GM21825 (cell line): Measurements from ENCODE around the gene SGSM2.

Experiments
- ATAC-seq: cut with Tn5 transposase; IDR thresholded peaks from one replicate; pipeline ENCODE4 v1.9.1; 2021; ENCODE audit warnings: mild to moderate bottlenecking, moderate library complexity; ENCODE audit not compliant: unreplicated experiment

SGSM2 gene

DNA sequence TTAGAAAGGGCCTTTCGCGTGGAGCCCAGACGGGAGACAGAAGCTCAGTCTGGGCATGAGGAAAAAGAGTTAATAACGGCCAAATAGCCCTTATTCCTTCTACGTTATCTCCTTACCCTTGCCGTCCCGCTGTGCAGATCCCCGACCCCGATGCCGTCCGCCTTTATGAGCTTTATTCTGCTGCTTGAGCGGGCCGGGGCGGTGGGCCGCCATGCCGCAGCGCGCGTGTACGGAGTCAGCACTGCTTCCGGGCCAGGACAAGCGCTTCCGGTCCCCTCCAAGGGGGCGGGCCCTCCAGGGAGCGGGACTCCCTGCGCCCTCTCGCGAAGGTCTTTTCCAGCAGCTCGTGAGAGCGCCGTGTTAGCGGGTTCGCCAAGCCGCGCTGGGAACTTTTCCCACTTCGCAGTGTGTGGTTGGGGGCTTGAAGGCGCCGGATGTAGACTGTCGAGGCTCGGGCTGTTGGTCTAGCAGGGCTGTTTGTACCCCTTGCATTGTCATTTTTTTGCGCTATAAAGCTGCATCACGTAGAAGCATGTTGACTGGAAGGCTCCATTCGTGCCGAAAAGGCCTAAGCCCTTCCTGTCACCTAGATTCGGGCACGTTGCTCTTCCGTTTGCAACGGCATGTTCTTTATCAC is 968 bp upstream of the SGSM2 start, which contains the start of gene TSR1:
TSS of gene TSR1 (minus strand) at position 243 of the 637 bp plus-strand sequence. CDS start at position 213, 30 bp downstream.
- ATAC-seq: peak; percentile 78

DNA sequence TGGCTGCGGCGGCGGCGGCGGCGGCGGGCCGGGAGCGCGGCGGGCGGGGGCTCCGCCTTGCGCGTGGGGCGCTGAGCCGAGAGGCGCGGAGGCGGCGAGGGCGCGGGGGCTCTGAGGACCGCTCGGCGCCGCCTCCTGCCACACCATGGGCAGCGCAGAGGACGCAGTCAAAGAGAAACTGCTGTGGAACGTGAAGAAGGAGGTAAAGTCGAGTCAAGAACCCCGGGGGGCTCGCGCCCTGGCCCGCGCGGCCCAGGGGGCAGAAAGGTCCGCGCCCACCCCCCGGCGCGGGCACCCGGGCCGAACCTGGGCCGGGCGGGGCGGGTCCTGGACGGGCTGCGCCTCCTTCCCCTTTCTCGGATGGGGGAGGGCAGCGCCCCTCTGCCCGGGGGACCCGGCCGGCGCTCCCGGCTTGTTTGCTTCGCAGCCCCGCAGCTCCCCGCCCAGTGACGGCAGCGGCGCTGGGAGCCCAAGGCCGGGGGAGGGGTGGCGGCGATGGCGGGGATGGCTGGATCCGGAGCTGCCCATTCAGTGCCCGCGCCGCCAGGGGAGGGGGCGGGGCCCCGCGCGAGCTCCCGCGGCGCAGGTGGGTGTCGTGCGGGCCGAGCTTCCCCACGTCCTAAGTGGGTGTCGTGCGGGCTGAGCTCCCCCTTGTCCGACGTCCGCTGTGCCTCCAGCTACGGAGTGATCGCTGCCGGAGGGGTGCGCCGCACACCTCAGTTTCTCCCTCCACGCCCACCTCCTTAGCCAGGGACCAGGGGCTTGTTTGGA is 428 bp downstream of the SGSM2 start:
- peak; percentile 12 for ATAC-seq

DNA sequence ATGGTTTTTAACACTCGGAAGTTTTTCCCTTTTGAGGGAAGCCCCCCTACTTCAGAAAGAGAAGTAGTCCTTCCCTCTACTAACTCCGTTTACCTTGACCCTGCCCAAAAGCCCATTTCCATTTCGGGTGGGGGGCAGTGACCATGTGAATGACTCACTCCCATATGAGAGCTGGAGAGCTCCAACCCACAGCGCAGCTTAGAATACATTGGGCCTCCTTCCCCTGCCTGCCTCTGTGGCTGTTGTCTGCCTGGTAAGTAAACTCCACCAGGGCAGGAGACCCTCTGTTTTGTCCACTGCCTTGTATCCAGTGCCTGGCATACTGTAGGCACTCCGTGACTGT is 985 bp downstream of the SGSM2 start:
- no peak for ATAC-seq

DNA sequence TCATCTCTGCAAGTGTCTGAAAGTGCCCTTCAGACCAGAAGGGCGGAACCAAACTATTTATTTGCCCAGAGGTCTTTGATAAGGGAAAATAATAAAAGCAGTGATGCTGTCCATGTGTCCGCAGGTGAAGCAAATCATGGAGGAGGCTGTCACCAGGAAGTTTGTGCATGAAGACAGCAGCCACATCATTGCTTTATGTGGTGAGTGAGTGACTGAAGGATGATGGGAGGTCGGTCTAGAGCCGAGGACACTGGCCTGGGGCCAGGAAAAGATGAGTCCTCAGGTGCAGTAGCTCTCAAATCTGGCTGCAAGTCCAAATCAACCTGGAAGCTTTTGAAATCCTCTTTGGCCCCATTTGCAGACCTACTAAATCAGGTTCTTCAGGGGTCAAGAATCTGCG is 6.1 kb downstream of the SGSM2 start:
- no peak for ATAC-seq

DNA sequence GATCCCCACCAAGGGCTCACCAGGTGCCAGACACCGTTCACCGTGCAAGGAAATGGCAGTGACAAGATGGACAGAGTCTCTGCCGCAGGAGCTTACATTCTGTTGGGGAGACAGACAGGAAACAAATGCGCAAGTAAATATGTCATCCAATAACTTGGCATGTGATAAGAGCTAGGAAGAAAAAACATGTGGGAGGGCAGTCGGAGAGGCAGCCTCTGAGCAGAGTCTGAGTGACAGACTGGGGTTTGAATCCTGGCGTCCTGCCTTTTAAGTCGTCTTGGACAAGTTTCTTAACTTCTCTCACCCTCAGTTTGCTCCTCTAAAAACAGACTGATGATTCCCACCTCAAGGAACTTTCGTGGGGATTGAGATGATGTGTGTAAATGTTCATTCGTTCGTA is 7.2 kb downstream of the SGSM2 start:
- no peak for ATAC-seq

DNA sequence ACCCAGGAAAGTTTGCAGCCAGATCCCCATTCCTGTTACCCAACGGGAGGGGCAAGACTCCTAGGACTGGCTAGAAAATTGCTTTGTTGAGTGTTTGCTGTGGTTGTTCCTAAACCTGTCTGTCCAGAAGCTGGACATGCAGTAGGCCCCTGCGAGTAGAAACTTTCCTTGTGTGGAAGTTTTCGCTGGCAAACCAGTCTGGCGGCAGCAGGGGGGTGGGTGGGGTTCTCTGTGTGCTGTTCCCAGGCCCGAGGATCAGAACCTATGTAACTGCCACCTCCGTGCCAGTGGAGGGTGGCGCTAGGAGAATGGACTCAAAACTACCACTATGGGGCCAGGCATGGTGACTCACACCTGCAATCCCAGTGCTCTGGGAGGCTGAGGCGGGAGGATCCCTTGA is 9.2 kb downstream of the SGSM2 start:
- ATAC-seq: no peak

DNA sequence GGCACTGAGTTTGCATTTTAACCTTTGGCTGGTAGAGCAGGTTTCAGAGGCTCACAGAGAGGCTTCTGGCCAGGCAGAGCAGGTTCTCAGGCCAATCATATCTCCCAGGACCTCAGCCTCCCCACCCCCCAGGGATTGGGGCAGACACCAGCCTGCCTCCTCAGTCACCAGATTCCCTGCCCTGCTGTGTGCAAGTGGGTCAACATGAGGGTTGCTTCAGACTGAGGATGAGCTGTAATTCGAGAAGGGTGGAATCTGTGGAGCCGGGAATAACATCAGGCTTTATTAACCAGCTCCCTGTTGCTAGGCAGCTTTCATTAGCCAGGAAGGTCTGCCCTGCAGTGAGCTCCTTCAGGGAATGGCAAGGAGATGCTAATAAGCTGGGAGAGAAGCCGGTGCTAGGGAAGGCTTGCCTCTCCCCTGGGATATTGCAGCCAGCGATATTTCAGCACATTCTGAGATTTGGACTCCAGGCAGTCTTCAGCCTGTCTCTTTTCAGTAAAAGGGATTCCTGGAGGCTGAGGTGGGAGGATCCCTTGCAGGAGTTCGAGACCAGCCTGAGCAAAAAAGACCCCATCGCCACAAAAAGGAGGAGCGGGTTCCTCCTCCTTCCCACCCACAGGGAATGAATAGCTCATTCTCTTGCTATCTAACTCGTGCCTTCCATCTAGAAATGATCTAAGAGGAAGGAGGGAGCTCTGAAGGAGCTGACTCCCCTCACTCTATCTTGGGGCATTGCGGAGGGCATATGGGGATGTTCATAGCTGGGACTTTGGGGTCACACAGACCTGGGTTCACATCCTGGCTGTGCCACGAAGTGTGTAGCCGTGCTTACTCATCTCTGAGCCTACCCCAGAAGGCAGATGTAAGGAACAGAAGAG is 10.7 kb downstream of the SGSM2 start:
- no peak for ATAC-seq

DNA sequence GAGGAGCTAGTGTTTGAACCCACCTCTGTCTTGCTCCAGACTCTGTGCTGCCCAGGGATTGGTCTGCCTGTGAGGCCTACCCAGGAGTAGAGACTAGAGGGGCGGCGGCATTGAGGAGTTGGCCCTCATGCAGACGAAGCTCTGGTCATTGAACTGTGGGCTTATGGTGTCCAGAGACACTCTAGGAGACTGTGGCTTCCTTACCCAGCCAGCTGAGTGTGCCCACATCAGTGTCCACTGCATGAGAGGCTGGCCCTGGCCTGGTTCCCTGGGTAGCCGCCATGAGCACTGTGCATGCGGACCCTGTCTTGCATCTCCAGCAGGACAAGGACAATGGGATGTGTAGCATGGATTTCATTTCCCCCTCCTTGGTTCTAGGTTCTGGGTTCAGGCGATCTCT is 14.0 kb downstream of the SGSM2 start:
- no peak for ATAC-seq

DNA sequence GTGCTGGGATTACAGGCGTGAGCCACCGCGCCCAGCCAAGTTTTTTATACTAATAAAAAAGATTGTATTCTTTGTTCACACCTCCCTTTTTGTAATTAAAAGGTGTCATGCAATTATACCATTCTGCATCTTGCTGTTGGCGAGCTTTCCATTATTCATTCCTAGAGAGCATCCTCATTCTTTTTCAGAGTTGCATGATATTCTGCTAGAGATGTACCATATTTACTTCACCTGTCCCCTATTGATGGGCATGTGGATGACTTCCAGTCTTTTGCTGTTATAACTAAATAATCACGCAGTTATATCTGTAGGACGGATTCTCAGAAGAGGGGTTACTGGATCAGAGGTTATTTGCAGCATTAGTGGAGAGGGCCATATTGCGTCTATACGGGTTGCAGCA is 17.0 kb downstream of the SGSM2 start:
- no peak for ATAC-seq

DNA sequence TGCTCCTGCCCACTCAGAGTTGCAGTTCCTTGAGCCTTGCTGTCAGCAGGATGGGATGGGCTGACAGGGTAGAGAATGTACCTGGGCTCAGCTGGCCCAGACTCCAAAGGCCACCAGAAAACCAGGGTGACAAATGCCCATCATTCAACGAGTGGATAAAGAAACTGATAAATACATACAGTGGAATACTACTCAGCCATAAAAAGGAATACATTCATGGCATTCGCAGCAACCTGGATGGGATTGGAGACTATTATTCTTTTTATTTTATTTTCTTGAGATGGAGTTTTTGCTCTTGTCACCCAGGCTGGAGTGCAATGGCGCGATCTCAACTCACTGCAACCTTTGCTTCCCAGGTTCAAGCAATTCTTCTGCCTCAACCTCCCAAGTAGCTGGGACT is 19.9 kb downstream of the SGSM2 start:
- no peak for ATAC-seq

DNA sequence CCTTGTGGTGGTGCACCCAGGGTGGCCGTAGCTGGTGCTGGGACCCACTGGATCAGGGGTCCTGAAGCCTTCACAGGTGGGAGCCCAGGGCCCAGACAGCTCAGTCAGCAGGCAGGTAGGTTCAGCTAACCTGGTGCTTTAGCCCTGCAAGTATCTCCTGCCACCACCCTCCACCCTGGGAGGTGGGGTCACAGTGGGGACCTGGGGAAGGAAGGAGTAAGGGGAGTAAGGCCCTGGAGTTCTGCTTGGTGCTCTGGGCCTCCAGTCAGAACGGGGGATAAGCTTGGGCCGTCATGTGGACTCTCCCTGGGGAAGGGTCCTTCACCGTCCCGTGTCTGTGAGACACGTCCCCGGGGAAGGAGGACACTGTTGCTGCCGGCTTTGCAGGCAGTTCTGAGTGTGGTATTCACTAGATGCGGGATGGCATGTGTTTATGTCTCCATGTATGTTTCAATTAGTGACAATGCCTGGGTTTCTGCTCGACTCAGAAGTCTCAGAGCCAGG is 20.7 kb downstream of the SGSM2 start:
- ATAC-seq: no peak

DNA sequence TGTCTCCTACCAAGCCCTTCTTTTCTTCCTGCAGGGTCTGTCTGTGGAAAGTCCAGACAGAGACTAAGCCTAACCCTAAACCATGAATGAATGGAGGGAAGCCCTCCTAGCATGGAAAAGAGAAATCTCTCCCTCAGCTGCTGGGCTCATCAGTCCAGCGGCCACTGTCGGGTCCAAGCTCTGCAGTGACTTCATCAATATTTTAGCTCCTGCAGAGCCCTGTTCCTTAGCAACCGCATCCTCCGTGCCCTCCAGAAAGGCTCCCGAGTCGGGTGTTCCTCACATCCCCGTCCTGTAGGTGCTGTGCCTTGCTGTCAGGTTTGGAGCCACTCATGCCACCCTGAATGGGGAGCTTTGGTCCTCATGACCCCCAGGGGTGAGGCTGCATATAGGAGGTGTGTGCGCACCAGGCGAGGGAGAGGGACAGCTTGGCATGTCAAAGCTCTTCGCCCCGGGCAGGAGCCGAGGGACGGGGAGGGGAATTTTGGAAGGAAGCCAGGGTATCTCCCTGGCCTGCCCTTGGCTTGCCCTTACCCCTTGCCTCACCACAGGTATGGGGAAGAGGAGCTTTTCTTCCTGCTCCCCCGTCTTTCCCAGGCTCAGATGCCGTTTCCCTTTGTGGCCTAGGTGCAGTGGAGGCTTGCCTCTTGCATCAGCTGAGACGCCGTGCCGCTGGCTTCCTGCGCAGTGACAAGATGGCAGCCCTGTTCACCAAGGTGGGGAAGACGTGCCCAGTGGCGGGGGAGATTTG is 23.9 kb downstream of the SGSM2 start:
- no peak for ATAC-seq

DNA sequence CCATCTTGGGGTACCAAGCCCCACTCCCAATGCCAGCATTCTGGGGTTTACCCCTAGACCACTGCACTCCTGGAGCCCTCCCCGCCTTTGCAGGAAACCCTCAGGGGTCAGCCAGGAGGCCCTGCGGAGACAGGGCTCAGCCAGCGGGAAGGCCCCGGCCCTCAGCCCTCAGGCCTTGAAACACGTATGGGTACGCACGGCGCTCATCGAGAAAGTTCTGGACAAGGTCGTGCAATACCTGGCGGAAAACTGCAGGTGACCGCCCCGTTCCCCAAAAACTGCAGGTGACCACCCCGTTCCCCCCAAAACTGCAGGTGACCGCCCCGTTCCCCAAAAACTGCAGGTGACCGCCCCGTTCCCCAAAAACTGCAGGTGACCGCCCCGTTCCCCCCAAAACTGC is 24.7 kb downstream of the SGSM2 start:
- no peak for ATAC-seq

DNA sequence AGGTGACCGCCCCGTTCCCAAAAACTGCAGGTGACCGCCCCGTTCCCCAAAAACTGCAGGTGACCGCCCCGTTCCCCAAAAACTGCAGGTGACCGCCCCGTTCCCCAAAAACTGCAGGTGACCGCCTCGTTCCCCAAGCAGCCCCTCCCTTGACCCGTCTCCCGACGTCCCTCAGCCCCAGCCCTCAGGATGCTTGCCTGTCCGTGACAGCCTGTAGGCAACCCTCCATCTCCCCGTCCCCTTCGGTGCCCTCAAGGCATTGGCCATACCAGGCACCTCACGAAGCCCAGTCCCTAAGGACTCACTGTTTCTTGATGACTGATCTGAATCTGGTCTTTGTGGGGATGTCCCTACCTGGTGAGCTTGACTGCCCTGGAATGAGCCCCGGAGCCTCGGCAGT is 25.1 kb downstream of the SGSM2 start:
- ATAC-seq: no peak

DNA sequence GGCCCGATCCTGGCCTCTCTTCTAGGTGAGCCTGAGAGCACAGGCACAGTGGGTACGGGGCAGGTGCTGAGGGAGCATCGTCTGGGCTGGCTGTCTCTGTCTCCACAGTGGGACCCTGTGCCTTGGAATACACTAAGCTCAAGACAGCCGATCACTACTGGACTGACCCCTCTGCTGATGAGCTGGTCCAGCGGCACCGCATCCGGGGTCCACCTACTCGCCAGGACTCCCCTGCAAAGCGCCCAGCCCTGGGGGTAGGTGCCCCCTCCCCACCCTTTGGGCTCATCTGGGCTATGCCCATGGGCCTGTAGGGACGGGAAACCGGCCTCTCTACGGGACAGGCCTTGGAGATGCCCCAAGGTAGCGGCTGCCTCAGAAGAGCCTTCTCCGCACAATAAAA is 25.6 kb downstream of the SGSM2 start:
- no peak for ATAC-seq

DNA sequence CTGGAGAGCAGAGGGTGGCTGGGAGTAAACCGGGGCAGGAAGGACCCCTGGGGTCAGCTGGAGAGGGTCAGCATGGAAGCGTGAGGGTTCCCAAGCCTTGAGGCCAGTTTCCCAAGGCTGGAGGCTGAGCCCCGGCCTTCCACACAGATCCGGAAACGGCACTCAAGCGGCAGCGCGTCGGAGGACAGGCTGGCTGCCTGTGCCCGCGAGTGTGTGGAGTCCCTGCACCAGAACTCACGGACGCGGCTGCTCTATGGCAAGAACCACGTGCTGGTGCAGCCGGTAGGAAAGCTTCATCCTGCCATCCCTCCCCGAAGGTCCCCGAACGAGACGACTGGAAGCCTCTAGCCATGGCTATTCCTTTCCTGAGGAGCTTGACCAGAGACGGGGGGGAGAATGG is 26.0 kb downstream of the SGSM2 start:
- no peak for ATAC-seq

DNA sequence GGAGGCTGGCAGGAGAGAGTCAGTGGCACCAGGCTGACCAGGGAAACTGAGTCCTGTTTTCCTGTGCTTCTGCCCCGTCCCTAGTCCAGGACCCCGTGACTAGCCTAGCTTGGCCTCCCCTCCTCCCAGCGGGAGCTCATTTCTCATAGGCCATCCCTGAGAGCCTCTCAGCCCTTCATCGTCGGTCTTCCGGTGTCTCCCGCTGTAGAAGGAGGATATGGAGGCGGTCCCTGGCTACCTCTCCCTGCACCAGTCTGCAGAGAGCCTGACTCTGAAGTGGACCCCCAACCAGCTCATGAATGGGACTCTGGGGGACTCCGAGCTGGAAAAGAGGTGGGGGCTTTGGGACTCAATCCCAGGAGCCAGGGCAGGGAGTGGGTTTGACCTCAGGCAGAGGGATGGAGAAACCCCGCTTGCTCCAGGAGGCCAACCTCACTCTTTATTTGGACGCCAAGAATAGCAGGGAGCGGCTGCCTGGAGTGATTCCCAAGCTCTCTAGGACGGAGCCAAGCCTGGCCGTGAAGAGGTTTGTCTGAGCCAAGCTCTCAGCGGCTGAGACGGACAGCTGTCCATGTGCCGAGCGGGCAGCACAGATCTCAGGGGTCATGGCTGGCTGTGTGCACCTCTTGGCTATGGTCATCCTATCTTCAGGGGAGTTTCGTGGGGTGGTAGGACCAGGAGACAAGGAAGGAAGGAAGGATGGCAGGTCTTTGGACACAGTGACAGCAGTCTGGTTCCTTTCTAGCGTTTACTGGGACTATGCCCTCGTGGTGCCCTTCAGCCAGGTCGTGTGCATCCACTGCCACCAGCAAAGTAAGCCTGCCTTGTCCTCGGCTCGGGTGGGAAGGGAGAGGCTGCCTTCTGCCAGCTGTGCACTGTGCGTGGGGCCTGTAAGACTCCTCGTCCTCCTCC is 26.8 kb downstream of the SGSM2 start:
- ATAC-seq: no peak

DNA sequence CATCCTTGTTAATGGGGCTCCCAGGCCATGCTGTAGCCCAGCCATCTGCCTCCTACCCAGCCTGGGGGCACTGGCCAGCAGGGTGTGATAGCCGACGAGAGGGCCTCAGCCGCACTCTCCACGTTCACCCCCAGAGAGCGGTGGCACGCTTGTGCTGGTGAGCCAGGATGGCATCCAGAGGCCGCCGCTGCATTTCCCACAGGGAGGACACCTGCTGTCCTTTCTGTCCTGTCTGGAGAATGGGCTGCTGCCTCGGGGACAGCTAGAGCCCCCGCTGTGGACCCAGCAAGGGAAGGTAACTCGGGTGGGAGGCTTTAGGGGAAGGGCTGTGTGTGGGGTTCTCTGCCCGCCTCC is 27.4 kb downstream of the SGSM2 start:
- ATAC-seq: no peak

DNA sequence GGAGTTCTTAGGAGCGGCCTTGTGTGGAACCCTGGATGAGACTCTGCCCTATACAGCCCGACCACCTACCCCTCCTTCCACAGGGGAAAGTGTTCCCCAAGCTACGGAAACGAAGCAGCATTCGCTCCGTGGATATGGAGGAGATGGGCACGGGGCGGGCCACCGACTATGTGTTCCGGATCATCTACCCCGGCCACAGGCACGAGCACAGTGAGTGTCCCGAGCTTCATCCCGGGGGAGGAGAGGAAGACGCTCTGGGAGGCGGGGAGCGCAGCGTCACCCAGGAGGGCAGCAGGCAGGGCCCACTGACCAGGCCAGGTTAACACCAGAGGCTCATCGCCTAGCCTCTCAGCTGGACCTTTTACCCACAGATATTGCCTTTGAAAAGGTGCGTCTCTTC is 27.8 kb downstream of the SGSM2 start:
- no peak for ATAC-seq
